HG03066 (cell line): ENCODE results near the gene TENM4.

Experiments
- ATAC-seq: cut with Tn5 transposase; IDR thresholded peaks from one replicate; pipeline ENCODE4 v1.9.1; 2021; ENCODE audit warnings: low read depth; ENCODE audit not compliant: unreplicated experiment

The TENM4 gene

GRCh38 chr11:79155237-79155636 is 285.6 kb downstream of the TENM4 start:
- ATAC-seq: no peak

GRCh38 chr11:79152511-79152910 is 288.3 kb downstream of the TENM4 start:
- ATAC-seq: no peak

- ATAC-seq: no peak
These were observed 289.4 kb downstream of the TENM4 start for GRCh38 chr11:79151396-79151795.

GRCh38 chr11:79150966-79151365 is 289.9 kb downstream of the TENM4 start:
- no peak for ATAC-seq

GRCh38 chr11:79150320-79150719 is 290.5 kb downstream of the TENM4 start:
- ATAC-seq: no peak

GRCh38 chr11:79147731-79148130 is 293.1 kb downstream of the TENM4 start:
- ATAC-seq: no peak

- no peak for ATAC-seq
These were observed 293.8 kb downstream of the TENM4 start for GRCh38 chr11:79147011-79147410.

GRCh38 chr11:79139900-79140299 is 300.9 kb downstream of the TENM4 start:
- no peak for ATAC-seq

- no peak for ATAC-seq
These were observed 311.1 kb downstream of the TENM4 start for GRCh38 chr11:79129702-79130101.

- ATAC-seq: no peak
These were observed 312.5 kb downstream of the TENM4 start for GRCh38 chr11:79128291-79128690.

GRCh38 chr11:79122759-79123158 is 318.1 kb downstream of the TENM4 start:
- ATAC-seq: no peak

- ATAC-seq: no peak
These were observed 319.5 kb downstream of the TENM4 start for GRCh38 chr11:79121351-79121750.

GRCh38 chr11:79119491-79120284 is 321.1 kb downstream of the TENM4 start:
- no peak for ATAC-seq

- ATAC-seq: no peak
These were observed 323.3 kb downstream of the TENM4 start for GRCh38 chr11:79117488-79117887.

- no peak for ATAC-seq
These were observed 324.2 kb downstream of the TENM4 start for GRCh38 chr11:79116600-79116999.

- ATAC-seq: no peak
These were observed 327.7 kb downstream of the TENM4 start for GRCh38 chr11:79113054-79113690.

- ATAC-seq: no peak
These were observed 330.0 kb downstream of the TENM4 start for GRCh38 chr11:79110796-79111195.

- ATAC-seq: no peak
These were observed 330.5 kb downstream of the TENM4 start for GRCh38 chr11:79110321-79110720.

- no peak for ATAC-seq
These were observed 332.0 kb downstream of the TENM4 start for GRCh38 chr11:79108851-79109250.

- no peak for ATAC-seq
These were observed 338.0 kb downstream of the TENM4 start for GRCh38 chr11:79102840-79103239.

GRCh38 chr11:79101656-79102055 is 339.2 kb downstream of the TENM4 start:
- no peak for ATAC-seq
